ENCODE data around the gene ZDHHC14. TPM values are rescaled to one million over a fixed set of nuclear protein-coding genes. Genes with fewer than 3 reads are reported as not detected.
"Not testable (repeated sequence)": the region's sequence is repeated elsewhere in the genome, so short reads cannot be mapped to it uniquely, and the experiment has no call there.

The ZDHHC14 gene
- total RNA-seq, 4 donors from 2014 or later, result 9.1 to 20.6 (median 12.5) TPM

DNA sequence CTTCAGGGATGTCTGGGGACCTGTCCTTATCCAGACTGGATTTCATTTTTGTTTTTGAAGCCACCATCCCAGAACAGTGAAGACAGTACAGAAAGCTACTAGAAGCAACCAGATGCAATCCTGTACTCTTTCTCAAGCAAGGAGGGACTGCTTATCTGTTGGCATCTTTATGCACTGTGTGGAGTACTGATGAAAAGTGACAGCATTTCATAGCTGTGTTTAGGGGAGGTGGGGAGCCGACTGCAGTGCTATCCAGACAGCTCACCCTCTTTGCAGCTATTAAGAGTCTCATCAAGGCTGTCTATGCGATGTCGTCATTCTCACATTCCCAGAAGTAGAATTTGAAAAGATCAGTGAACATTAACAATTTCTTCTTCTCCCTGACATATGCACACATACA, 5.5 kb downstream of the ZDHHC14 start:
- DNase-seq, result no peak
- Histone ChIP-seq H3K27me3 (no peaks in the 10 kb centered on the region), H3K36me3 (no peaks in the 10 kb centered on the region), H3K9me3 (peaks cover 0 to 13% (median 0%) of the 10 kb centered on the region in 4 donors), H3K4me1 (peaks cover 0 to 15% (median 2%) of the 10 kb centered on the region in 4 donors), H3K27ac (no peak overlapping the region), H3K4me3 (no peak overlapping the region)
- no peak for TF ChIP-seq POLR2A (IDR thresholded peaks at IDR 0.05)
- TF ChIP-seq, protein P1, sequence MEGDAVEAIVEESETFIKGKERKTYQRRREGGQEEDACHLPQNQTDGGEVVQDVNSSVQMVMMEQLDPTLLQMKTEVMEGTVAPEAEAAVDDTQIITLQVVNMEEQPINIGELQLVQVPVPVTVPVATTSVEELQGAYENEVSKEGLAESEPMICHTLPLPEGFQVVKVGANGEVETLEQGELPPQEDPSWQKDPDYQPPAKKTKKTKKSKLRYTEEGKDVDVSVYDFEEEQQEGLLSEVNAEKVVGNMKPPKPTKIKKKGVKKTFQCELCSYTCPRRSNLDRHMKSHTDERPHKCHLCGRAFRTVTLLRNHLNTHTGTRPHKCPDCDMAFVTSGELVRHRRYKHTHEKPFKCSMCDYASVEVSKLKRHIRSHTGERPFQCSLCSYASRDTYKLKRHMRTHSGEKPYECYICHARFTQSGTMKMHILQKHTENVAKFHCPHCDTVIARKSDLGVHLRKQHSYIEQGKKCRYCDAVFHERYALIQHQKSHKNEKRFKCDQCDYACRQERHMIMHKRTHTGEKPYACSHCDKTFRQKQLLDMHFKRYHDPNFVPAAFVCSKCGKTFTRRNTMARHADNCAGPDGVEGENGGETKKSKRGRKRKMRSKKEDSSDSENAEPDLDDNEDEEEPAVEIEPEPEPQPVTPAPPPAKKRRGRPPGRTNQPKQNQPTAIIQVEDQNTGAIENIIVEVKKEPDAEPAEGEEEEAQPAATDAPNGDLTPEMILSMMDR (IDR thresholded peaks at IDR 0.05), result no peak

DNA sequence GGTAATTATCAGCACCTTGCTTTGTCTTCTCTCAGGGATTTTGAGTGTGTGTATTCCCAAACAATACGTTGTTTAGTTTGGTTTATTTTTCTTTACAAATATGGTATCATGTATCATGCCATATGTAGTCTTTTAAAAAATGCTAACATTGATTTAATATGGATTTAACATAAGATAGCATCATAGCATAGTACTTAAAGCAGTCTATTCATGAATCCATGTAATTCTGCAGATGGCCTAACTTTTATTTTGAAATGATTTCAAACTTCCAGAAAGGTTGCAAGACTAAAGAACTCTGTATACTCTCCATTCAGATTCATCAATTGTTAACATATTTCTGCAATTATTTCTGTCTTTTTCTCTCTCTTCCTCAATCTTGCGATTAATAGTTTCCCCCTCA, 7.9 kb downstream of the ZDHHC14 start:
- DNase-seq, result no peak
- H3K9me3 ChIP-seq, result peaks cover 0 to 13% (median 0%) of the 10 kb centered on the region in 4 donors
- H3K27me3 ChIP-seq, result no peaks in the 10 kb centered on the region
- no peaks in the 10 kb centered on the region for H3K4me1 ChIP-seq
- no peak for TF ChIP-seq POLR2A (IDR thresholded peaks at IDR 0.05)
- TF ChIP-seq, protein P1 (IDR thresholded peaks at IDR 0.05), result no peak
- no peaks in the 10 kb centered on the region for H3K36me3 ChIP-seq
- H3K4me3 ChIP-seq, result no peak overlapping the region
- H3K27ac ChIP-seq, result no peak overlapping the region

GRCh38 chr6:157390273-157391060, 9.5 kb downstream of the ZDHHC14 start:
- H3K36me3 ChIP-seq, result no peaks in the 10 kb centered on the region
- TF ChIP-seq, protein P1 (IDR thresholded peaks at IDR 0.05), result no peak
- no peak for TF ChIP-seq POLR2A (IDR thresholded peaks at IDR 0.05)
- peaks cover 0 to 13% (median 0%) of the 10 kb centered on the region in 4 donors for H3K9me3 ChIP-seq
- H3K4me3 ChIP-seq, result no peak overlapping the region
- H3K4me1 ChIP-seq, result no peaks in the 10 kb centered on the region
- H3K27me3 ChIP-seq, result no peaks in the 10 kb centered on the region
- no peak for DNase-seq
- no peak overlapping the region for H3K27ac ChIP-seq

GRCh38 chr6:157392927-157393668, 12.1 kb downstream of the ZDHHC14 start:
- H3K4me3 ChIP-seq, result no peak overlapping the region
- no peak for TF ChIP-seq POLR2A (IDR thresholded peaks at IDR 0.05)
- TF ChIP-seq, protein P1 (IDR thresholded peaks at IDR 0.05), result no peak
- peak overlapping the region in 1 of 4 donors; percentile 10 for H3K27ac ChIP-seq
- H3K4me1 ChIP-seq, result no peaks in the 10 kb centered on the region
- no peaks in the 10 kb centered on the region for H3K27me3 ChIP-seq
- no peaks in the 10 kb centered on the region for H3K36me3 ChIP-seq
- peaks cover 0 to 13% (median 0%) of the 10 kb centered on the region in 4 donors for H3K9me3 ChIP-seq
- peak in 2 of 3 donors; percentile 51 to 58 for DNase-seq

- no peak for DNase-seq
These were observed 12.8 kb downstream of the ZDHHC14 start for GRCh38 chr6:157393669-157394327.

DNA sequence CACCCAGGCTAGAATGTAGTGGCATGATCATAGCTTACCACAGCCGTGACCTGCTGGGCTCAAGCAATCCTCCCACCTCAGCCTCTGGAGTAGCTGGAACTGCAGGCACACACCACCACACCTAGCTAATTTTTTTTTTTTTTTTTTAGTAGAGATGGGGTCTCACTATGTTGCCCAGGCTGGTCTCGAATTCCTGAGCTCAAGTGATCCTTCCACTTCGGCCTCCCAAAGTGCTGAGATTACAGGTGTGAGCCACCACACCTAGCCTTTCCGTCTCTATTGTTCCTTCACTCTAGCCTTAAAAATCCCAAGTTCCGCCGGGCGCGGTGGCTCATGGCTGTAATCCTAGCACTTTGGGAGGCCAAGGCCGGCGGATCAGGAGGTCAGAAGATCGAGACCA, 14.2 kb downstream of the ZDHHC14 start:
- H3K36me3 ChIP-seq, H3K27me3 ChIP-seq, H3K27ac ChIP-seq, H3K9me3 ChIP-seq, H3K4me1 ChIP-seq, H3K4me3 ChIP-seq, DNase-seq: not testable (repeated sequence)

More at GRCh38 chr6:157393669-157394327, 12.8 kb downstream of the ZDHHC14 start:
- Histone ChIP-seq H3K36me3 (no peaks in the 10 kb centered on the region), H3K4me3 (no peak overlapping the region), H3K4me1 (no peaks in the 10 kb centered on the region), H3K27ac (no peak overlapping the region), H3K27me3 (no peaks in the 10 kb centered on the region), H3K9me3 (peaks cover 0 to 13% (median 0%) of the 10 kb centered on the region in 4 donors)
- TF ChIP-seq POLR2A (IDR thresholded peaks at IDR 0.05), result no peak
- TF ChIP-seq, protein P1 (IDR thresholded peaks at IDR 0.05), result no peak

Data from Peyer's patch (tissue), 4 donors.